Spleen (tissue), 11 donors: ENCODE measurements around the gene MTFR2. TPM values are rescaled to one million over a fixed set of nuclear protein-coding genes. Genes with fewer than 3 reads are reported as not detected.

Experiments
- DNase-seq: peaks from one replicate; pipeline ENCODE4 v3.0.0-alpha.2; 2020
- H3K27ac ChIP-seq, 8 donors: fragments of 200-600 bp; sonication (generic) in 7 of 8; 1 replicate in 4 of 8; 2 replicates in 4 of 8; pipeline versions ENCODE4 v1.5.0 to v1.8.0; 2016 to 2021; ENCODE audit warnings: inconsistent platforms in 4 of 8, mild to moderate bottlenecking in 4 of 8, moderate library complexity in 1 of 8
- H3K27me3 ChIP-seq, 7 donors: fragments of 200-600 bp; sonication (generic) in 6 of 7; replicated peaks in 1 of 7; 1 replicate in 4 of 7; 2 replicates in 3 of 7; pipeline versions ENCODE4 v1.5.0 to v1.8.0; 2016 to 2021; ENCODE audit warnings: inconsistent platforms in 3 of 7, mild to moderate bottlenecking in 1 of 7
- H3K36me3 ChIP-seq, 6 donors: fragments of 200-600 bp; sonication (generic) in 5 of 6; 1 replicate in 4 of 6; 2 replicates in 2 of 6; pipeline versions ENCODE4 v1.5.0 to v1.8.0; 2016 to 2021; ENCODE audit warnings: inconsistent platforms in 2 of 6
- H3K4me1 ChIP-seq, 6 donors: fragments of 200-600 bp; sonication (generic) in 5 of 6; 1 replicate in 3 of 6; 2 replicates in 3 of 6; pipeline versions ENCODE4 v1.5.0 to v1.8.0; 2016 to 2021; ENCODE audit warnings: inconsistent platforms in 3 of 6
- H3K4me3 ChIP-seq, 8 donors: fragments of 200-600 bp; sonication (generic) in 7 of 8; 1 replicate in 4 of 8; 2 replicates in 4 of 8; pipeline versions ENCODE4 v1.5.0 to v1.8.0; 2016 to 2021; ENCODE audit warnings: inconsistent platforms in 4 of 8, mild to moderate bottlenecking in 4 of 8, moderate library complexity in 2 of 8
- H3K9me3 ChIP-seq, 8 donors: fragments of 200-600 bp; sonication (generic) in 7 of 8; 1 replicate in 4 of 8; 2 replicates in 4 of 8; pipeline versions ENCODE4 v1.5.0 to v1.8.0; 2016 to 2021; ENCODE audit warnings: inconsistent platforms in 4 of 8
- CTCF ChIP-seq, 11 experiments: fragments of 200-600 bp in 7 of 11; fragments of 450-650 bp in 4 of 11; sonication (generic) in 4 of 11; IDR thresholded peaks in 8 of 11; conservative IDR thresholded peaks in 3 of 11; 1 replicate in 7 of 11; 2 replicates in 4 of 11; pipeline versions ENCODE4 v1.4.0 to v1.8.0; 2016 to 2021; ENCODE audit warnings: antibody characterized with exemption in 11 of 11, inconsistent platforms in 4 of 11, mild to moderate bottlenecking in 1 of 11
- POLR2A ChIP-seq, 3 donors: fragments of 450-650 bp; IDR thresholded peaks; one replicate each; pipeline ENCODE4 v1.5.1; 2017; ENCODE audit warnings: antibody characterized with exemption in 3 of 3, mild to moderate bottlenecking in 1 of 3
- POLR2AphosphoS5 ChIP-seq, 3 donors: sonication (generic); formaldehyde crosslinking; IDR thresholded peaks; one replicate each; pipeline ENCODE4 v1.5.1; 2017; ENCODE audit warnings: antibody characterized with exemption in 3 of 3
- WGBS, 5 donors: extraction: QIAGEN DNeasy Blood & Tissue Kit in 3 of 5; methylation state at CpG; one replicate each; pipeline versions ENCODE4 v1.1.5 to v1.1.7; 2013 to 2018; 5-methylcytosine and 5-hydroxymethylcytosine counted together
- intact Hi-C: fragments of 100-400 bp; cut with DNase I; formaldehyde crosslinking; loops from one replicate; pipeline ENCODE4 v1.15.0; 2023; ENCODE audit warnings: low total_unique reads
- polyA plus RNA-seq, 3 donors: library from polyadenylated mRNA; stranded (reverse); fragments of 200-250 nt; gene quantifications; one replicate each; pipeline ENCODE4 v1.2.1, GENCODE V29; 2013
- total RNA-seq, 7 donors: library from RNA; depleted of rRNA in 3 of 7; stranded (reverse); fragments of >200 nt in 3 of 7; fragmentation: NEBNext Ultra II Directional in 4 of 7; extraction: Animal tissue kit (Norgen Biotek cat#: 25700) in 4 of 7; gene quantifications; one replicate each; pipeline versions ENCODE4 v1.1.0 to v1.2.1, GENCODE V29; 2016 to 2021
- donor health status: healthy with polysubstance abuse.
- donor health status: DM: no; HTN: no; CAD: no; lungs with moderate emphysema.
- donor health status: DM: no; HTN: no; CAD: no.
- donor health status: Bipolar disorder and iron deficiency.
- donor health status: healthy.
- donor health status: DM: no; HTN: no; CAD: no.
- donor health status: DM: yes; HTN: yes; CAD: no.

The MTFR2 gene
- total and polyA plus RNA-seq, 10 donors, result 1.6 to 4.6 (median 2.5) TPM

- intact Hi-C loops, result no loop called here
- no peaks in the 10 kb centered on the region for H3K27me3 ChIP-seq
- H3K4me3 ChIP-seq, result no peak overlapping the region
- no peak for TF ChIP-seq CTCF (IDR thresholded peaks at IDR 0.05 in 8 of 11, conservative IDR thresholded peaks at IDR 0.05 in 3 of 11)
- DNase-seq, result no peak
- H3K36me3 ChIP-seq, result no peaks in the 10 kb centered on the region
- H3K27ac ChIP-seq, result no peak overlapping the region
- H3K4me1 ChIP-seq, result no peaks in the 10 kb centered on the region
- peaks cover 0 to under 1% (median 0%) of the 10 kb centered on the region in 8 donors for H3K9me3 ChIP-seq
These were observed 36.3 kb downstream of the MTFR2 start for GRCh38 chr6:136213853-136214252.

- no peak overlapping the region for H3K27ac ChIP-seq
- DNase-seq, result no peak
- intact Hi-C loops, result no loop called here
- H3K36me3 ChIP-seq, result no peaks in the 10 kb centered on the region
- H3K4me1 ChIP-seq, result no peaks in the 10 kb centered on the region
- H3K27me3 ChIP-seq, result no peaks in the 10 kb centered on the region
- H3K9me3 ChIP-seq, result no peaks in the 10 kb centered on the region
- no peak for TF ChIP-seq CTCF (IDR thresholded peaks at IDR 0.05 in 8 of 11, conservative IDR thresholded peaks at IDR 0.05 in 3 of 11)
- TF ChIP-seq POLR2A (IDR thresholded peaks at IDR 0.05), result no peak
- no peak for TF ChIP-seq POLR2AphosphoS5 (IDR thresholded peaks at IDR 0.05)
- no peak overlapping the region for H3K4me3 ChIP-seq
- WGBS, 5 donors, result 78 to 94% (median 88%) methylated on average over 5 of the region's 5 CpGs
These were observed 37.0 kb downstream of the MTFR2 start for GRCh38 chr6:136213012-136213539.

GRCh38 chr6:136212608-136213007 is 37.5 kb downstream of the MTFR2 start:
- H3K27me3 ChIP-seq, result no peaks in the 10 kb centered on the region
- no peak for TF ChIP-seq POLR2AphosphoS5 (IDR thresholded peaks at IDR 0.05)
- TF ChIP-seq POLR2A (IDR thresholded peaks at IDR 0.05), result no peak
- TF ChIP-seq CTCF (IDR thresholded peaks at IDR 0.05 in 8 of 11, conservative IDR thresholded peaks at IDR 0.05 in 3 of 11), result no peak
- DNase-seq, result no peak

GRCh38 chr6:136210398-136211165 is 39.5 kb downstream of the MTFR2 start:
- Histone ChIP-seq H3K36me3 (no peaks in the 10 kb centered on the region), H3K9me3 (no peaks in the 10 kb centered on the region), H3K4me3 (no peak overlapping the region), H3K27me3 (no peaks in the 10 kb centered on the region), H3K4me1 (no peaks in the 10 kb centered on the region), H3K27ac (no peak overlapping the region)
- DNase-seq, result no peak
- intact Hi-C loops, result no loop called here
- WGBS, 5 donors, result 84 to 93% (median 91%) methylated on average over 13 of the region's 13 CpGs
- TF ChIP-seq POLR2AphosphoS5 (IDR thresholded peaks at IDR 0.05) (no peak), POLR2A (IDR thresholded peaks at IDR 0.05) (no peak), CTCF (IDR thresholded peaks at IDR 0.05 in 8 of 11, conservative IDR thresholded peaks at IDR 0.05 in 3 of 11) (no peak)

More at GRCh38 chr6:136212608-136213007, 37.5 kb downstream of the MTFR2 start:
- intact Hi-C loops, result no loop called here
- Histone ChIP-seq H3K9me3 (no peaks in the 10 kb centered on the region), H3K36me3 (no peaks in the 10 kb centered on the region), H3K27ac (no peak overlapping the region), H3K4me3 (no peak overlapping the region), H3K4me1 (no peaks in the 10 kb centered on the region)
- 88 to 94% (median 92%) methylated on average over 2 of the region's 2 CpGs for WGBS, 5 donors
